ENCODE data around the gene SYNE1.
"Not testable (repeated sequence)": the region's sequence is repeated elsewhere in the genome, so short reads cannot be mapped to it uniquely, and the experiment has no call there.

The SYNE1 gene

DNA sequence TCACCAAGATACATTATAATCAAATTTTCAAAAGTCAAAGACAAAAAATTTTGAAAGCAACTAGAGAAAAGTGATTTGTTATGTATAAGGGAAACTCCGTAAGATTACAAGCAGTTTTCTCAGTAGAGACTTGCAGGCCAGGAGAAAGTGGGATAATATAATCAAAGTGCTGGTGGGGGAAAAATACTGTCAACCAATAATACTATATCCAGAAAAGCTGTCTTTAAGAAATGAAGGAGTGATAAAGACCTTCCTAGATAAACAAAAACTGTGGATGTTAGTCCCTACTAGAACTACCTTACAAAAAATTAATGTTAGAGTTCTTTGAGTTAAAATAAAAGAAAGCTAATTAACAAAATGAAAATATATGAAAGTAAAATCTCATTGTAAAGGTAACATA, 79.7 kb downstream of the SYNE1 start:
- no peak for DNase-seq

DNA sequence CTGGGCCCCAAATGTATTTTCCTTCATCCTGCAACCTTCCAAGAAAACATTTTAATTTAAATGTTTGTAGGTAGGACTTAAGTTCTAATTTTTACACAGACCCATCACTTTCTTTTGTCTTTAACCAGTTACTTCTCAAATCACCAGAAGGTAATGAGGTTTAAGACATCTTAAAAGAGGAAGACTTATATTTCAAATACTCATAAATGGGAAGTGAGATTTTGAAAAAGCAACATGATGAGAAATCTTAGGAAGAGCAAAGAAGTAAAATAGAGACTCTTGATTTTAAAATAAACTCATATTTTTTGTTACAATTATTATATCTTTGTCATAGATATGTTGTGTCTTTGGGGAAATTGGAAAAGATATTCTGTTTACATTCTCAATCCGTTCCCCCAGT, 82.3 kb downstream of the SYNE1 start:
- DNase-seq = no peak

DNA sequence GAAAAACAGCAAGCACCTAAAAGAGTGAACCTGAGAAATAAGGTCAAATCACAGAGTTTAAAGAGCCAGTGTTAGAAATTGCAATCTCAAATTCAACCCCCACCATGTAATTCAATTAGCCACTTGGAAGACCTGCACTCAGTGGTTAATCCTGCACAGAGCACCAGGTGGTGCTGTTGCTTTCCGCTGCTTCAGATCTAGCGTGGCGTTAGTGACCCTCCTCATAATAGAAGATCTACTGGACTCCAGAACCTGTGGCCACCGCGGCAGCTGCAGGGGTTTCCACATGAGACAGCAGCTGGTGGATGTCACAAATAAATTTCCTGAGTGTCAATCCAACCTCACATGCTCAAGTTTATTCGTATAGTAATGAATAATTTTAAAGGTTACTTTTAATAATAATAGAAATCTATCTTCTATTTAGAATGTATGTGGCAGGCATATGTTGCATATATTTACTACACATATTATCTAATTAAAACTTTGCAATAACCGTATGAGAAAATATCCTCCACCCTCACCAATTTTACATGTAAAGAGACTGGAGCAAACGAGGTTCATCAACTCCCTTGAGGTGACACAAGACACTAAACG, 84.4 kb downstream of the SYNE1 start:
- DNase-seq = peak; percentile 4

DNA sequence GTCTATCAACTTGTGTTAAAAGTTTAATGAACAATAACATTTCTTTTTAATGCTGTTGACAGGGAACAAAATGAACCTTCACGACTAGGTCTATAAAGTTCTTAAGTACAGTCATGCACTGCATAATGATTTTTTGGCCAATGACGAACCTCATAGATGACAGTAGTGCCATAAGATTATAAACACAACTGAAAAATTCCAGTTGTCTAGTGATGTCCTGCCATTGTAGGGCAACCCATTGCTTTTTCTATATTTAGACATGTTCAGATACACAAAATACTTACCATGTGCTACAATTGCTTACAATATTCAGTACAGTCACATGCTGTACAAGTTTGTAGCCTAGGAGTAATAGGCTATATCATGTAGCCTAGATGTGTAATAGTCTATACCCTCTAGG, 93.6 kb downstream of the SYNE1 start:
- no peak for DNase-seq

- DNase-seq = no peak
Observed at GRCh38 chr6:152540381-152540780, 96.8 kb downstream of the SYNE1 start.

GRCh38 chr6:152534541-152534940, 102.6 kb downstream of the SYNE1 start:
- DNase-seq = no peak

DNA sequence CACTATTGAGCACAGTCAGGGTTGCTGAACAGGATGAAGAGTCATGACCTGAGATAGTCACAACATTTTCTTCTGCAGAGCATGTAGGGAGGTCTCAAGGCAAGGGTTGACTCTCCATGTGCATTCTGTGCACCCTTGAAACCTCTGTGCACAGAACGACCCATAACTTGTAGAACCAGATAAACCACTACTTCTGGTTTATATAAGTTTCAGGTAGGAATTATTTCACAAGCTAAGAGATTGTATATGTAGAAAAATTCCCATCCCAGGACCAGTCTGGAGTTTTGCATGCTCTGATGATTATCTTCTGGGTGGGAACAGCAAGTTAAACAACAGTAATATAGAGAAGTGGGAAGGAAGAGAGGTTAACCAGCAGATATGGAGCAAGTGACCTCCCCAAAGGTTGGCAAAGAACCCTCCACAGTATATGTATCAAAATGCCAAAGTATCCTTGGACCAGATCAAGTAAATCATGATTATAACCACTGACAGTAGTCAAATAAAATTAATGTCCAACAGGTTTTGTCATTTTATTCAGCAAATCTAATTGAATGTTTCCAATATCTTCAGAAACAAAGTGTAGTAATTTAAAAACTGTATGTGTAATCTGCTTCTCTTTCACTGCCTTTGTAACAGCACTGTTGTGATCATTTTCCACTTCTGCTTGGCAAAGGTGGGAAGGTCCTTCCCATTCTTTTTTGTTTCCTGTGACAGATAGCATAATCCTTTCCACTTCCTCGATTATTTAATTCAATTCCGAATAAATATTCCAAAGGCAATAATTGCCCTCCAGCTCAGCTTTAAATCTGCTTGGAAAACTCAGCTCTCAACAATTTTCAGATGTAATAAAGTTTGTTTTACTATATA, 104.4 kb downstream of the SYNE1 start:
- DNase-seq = no peak

- DNase-seq = no peak
Observed at GRCh38 chr6:152531659-152532058, 105.5 kb downstream of the SYNE1 start.

- no peak for DNase-seq
Observed at GRCh38 chr6:152529369-152529768, 107.8 kb downstream of the SYNE1 start.

GRCh38 chr6:152514120-152514519, 123.0 kb downstream of the SYNE1 start:
- DNase-seq = not testable (repeated sequence)

DNA sequence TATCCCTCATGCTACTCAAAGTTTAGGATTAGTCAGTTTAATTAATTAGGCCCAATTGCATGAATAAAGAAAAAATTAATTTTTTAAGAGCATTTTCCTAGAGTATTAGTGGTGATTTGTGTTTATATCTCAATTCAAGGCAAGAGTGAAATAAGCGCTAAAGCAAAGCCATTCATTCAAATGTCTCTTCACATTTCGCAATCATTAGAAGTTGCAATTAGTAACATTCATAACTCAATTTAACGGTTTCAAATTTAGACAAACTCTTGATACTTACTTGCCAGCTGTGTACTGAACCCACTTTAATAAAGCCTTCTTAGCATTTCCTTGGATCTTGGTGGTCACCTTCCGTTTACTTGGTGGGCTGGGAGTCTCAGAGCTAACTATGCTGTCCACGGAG, 127.2 kb downstream of the SYNE1 start:
- no peak for DNase-seq

GRCh38 chr6:152508477-152508876, 128.7 kb downstream of the SYNE1 start:
- no peak for DNase-seq

DNA sequence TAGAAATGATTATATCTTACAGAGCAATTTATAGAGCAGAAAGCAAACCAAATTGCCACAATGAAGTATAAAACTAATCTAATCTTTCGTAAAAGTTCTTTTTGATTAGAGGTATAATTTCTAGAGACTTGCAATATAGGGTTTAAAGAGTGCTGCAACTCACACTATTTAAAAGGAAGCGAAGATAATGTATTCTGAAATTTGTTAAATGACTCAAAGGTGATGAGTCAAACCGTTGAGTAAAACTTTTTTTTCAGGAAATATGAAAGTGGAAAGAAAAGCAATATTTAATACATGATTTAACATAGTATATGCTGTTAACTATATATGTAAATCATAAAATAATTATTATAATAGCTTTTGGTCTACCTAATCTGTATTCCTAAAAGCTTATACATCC, 133.6 kb downstream of the SYNE1 start:
- no peak for DNase-seq

DNA sequence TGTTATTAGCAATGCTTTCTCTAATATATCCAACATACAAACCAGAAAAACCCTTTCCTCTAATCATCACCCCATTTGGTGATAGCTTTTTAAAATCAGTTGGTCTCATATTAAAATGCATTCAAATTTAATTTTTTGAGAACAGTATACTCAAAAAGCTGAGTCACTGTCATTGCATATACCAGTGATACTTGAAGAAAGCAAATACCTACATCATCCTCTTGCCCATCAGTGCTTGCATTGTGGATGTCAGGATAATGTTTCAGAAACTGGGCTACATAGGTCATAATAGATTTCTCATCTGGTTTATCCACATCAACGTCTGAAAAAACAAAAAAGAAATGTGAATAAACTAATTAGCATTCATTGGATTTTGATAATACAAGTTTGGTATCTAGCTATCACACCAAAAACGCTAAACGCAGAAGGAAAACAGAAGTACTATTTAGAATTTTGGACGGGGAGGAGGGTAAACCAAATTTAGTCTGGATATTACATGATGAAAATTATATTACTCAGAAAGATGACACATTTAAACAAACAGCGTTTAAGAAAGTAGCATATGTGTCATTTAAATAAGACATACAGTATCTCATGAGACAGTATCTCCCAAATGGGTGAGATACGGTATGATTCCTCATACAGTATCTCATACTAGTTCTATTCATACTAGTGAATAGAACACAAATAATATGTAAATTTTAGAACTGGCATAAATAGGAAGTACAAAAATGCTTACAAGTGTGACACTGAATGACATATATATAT, 134.6 kb downstream of the SYNE1 start:
- DNase-seq = no peak

DNA sequence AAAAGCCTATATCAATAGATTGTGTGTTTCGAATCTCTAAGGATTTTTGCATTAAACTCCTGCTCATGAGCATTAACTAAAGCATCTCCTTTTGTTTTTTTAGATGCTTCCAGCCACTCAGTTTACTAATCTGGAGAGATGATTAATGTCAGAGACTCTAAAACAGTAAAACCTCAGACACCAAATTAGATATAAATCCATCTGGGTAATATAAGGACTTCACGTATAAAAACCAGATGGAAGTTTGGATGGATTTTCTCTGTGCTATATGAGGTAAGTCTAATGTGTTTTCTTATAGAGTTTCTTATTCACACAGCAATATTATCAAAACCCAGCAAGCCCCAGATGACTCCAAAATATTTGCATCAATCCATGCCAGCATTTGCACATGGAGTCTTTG, 137.2 kb downstream of the SYNE1 start:
- no peak for DNase-seq

GRCh38 chr6:152496731-152497130, 140.4 kb downstream of the SYNE1 start:
- DNase-seq = no peak

DNA sequence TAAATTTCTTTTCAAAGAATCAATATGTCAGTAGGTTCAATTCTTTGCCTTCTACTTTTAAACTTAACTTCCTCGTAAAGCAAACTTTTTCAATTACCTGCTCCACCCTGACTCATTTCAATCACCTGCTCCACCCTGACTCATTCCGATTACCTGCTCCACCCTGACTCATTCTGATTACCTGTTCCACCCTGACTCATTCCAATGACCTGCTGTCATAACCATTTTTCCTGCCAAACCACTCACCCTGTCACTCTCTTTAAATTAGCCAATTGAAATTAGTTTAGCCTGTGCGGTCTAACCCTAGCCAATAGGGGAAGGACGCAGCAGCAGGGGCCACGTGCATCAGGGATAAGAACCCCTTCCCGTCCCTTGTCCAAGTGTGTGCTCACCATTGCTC, 141.7 kb downstream of the SYNE1 start:
- not testable (repeated sequence) for DNase-seq

DNA sequence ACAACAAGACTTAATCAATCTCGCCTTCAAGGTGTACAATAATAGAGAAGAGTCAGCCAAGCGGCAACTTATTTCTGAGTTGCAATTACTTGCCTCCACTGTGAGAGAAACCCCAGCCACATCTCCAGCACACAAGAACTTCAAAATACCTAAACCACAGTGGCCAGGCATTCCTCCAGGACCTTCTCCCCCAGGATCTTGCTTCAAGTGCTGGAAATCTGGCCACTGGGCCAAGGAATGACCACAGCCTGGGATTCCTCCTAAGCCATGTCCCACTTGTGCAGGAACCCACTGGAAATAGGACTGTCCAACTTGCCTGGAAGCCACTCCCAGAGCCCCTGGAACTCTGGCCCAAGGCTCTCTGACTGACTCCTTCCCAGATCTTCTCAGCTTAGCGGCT, 144.9 kb downstream of the SYNE1 start:
- DNase-seq = not testable (repeated sequence)

DNA sequence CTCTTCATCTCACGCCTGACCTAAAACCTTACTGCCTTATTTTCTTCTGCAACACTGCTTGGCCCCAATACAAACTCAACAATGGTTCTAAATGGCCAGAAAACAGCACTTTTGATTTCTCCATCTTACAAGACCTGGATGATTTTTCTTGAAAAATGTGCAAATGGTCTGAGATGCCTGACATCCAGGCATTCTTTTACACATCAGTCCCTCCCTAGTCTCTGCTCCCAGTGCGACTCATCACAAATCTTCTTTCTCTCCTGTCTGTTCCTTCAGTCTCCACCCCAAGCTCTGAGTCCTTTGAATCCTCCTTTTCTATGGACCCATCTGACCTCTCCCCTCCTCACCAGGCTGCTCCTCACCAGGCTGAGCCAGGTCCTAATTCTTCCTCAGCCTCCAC, 145.7 kb downstream of the SYNE1 start:
- DNase-seq = not testable (repeated sequence)

DNA sequence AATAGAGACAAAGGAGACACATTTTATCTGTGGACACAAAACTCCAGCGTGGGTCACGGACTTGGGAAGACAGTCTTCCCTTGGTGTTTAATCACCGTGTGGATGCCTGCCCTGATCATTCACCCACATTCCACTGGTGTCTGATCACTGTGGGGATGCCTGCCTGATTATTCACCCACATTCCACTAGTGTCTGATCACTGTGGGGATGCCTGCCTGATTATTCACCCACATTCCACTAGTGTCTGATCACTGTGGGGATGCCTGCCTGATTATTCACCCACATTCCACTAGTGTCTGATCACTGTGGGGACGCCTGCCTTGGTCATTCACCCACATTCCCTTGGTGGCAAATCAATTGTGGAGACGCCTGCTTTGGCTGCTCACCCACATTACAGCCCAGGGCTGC, 146.2 kb downstream of the SYNE1 start:
- DNase-seq = not testable (repeated sequence)

- no peak for DNase-seq
Observed at GRCh38 chr6:152484806-152485205, 152.4 kb downstream of the SYNE1 start.

DNA sequence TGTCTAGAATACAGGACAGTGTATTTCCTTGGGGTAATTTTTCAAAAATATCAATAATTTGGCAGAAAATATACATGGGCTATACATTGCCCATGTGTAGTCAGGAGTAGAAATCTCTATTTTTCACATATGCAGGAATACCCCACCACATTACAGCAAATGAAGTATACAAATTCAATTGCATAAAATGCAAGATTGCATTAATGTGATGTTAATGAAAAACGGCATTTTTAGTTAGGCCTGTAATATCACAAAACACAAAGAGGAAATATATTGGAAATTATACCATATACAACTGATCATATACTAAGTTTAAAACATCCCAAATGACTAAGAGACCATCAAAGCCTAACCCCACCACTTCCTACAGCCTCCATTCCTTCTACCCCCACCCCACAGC, 154.9 kb downstream of the SYNE1 start:
- no peak for DNase-seq

GRCh38 chr6:152478377-152479010, 158.7 kb downstream of the SYNE1 start:
- DNase-seq = no peak
